ENCODE measurements around the gene CCDC12.

CCDC12 gene

GRCh38 chr3:46953234-46954010 lies 23.1 kb downstream of the CCDC12 start:
- no peak for DNase-seq (ENCODE audit: extremely low spot score)
- POLR2A ChIA-PET, result interaction anchor here (1.2 kb wide), 1 partner anchor 13 kb away, joined by 3 read pairs; no protein-coding TSS in a partner anchor
- CTCF ChIA-PET, result interaction anchor here (0.7 to 1.9 kb wide), 7 partner anchors 9 to 86 kb away, joined by 3 to 5 read pairs (median 4); no protein-coding TSS in a partner anchor
- TF ChIP-seq CTCF (IDR thresholded peaks at IDR 0.05; ENCODE audit: control extremely low read depth, extremely low read depth, low read depth, missing control alignments), result no peak

GRCh38 chr3:46952813-46953212 lies 23.7 kb downstream of the CCDC12 start:
- ChIA-PET POLR2A (interaction anchor here (1.2 kb wide), 1 partner anchor 14 kb away, joined by 3 read pairs; no protein-coding TSS in a partner anchor), CTCF (interaction anchor here (1.0 to 1.9 kb wide), 6 partner anchors 8 to 86 kb away, joined by 3 to 4 read pairs (median 4); no protein-coding TSS in a partner anchor)

GRCh38 chr3:46950650-46951241 lies 25.8 kb downstream of the CCDC12 start:
- ChIA-PET POLR2A (interaction anchor here (0.6 kb wide), 1 partner anchor 12 kb away, joined by 6 read pairs; no protein-coding TSS in a partner anchor), CTCF (interaction anchor here (0.9 to 1.3 kb wide), 2 partner anchors 9 to 14 kb away, joined by 3 to 4 read pairs; no protein-coding TSS in a partner anchor)
- no peak for TF ChIP-seq CTCF (IDR thresholded peaks at IDR 0.05; ENCODE audit: control extremely low read depth, extremely low read depth, low read depth, missing control alignments)
- no peak for DNase-seq (ENCODE audit: extremely low spot score)

More at GRCh38 chr3:46952813-46953212, 23.7 kb downstream of the CCDC12 start:
- no peak for DNase-seq (ENCODE audit: extremely low spot score)
- TF ChIP-seq CTCF (IDR thresholded peaks at IDR 0.05; ENCODE audit: control extremely low read depth, extremely low read depth, low read depth, missing control alignments), result no peak

GRCh38 chr3:46950177-46950576 lies 26.4 kb downstream of the CCDC12 start:
- ChIA-PET CTCF (no interaction called here), POLR2A (interaction anchor here (0.6 kb wide), 2 partner anchors 12 to 364 kb away, joined by 4 to 6 read pairs; no protein-coding TSS in a partner anchor)
- no peak for TF ChIP-seq CTCF (IDR thresholded peaks at IDR 0.05; ENCODE audit: control extremely low read depth, extremely low read depth, low read depth, missing control alignments)
- DNase-seq (ENCODE audit: extremely low spot score), result no peak

GRCh38 chr3:46948830-46949671 lies 27.5 kb downstream of the CCDC12 start:
- ChIA-PET CTCF (interaction anchor here (1.4 kb wide), 1 partner anchor 26 kb away, joined by 3 read pairs; no protein-coding TSS in a partner anchor), POLR2A (no interaction called here)
- no peak for DNase-seq (ENCODE audit: extremely low spot score)
- TF ChIP-seq CTCF (IDR thresholded peaks at IDR 0.05; ENCODE audit: control extremely low read depth, extremely low read depth, low read depth, missing control alignments), result no peak

Data from GM10248 (cell line).